ENCODE results near the gene LRRC75A.

Gene LRRC75A

GRCh38 chr17:16492613-16493530, 879 bp upstream of the LRRC75A start:
- Histone ChIP-seq H3K9me3 (no peaks in the 10 kb centered on the region), H3K4me1 (peaks cover 0 to 14% (median 9%) of the 10 kb centered on the region in 4 donors), H3K27ac (peak overlapping the region; percentile 45 to 59), H3K4me3 (peak overlapping the region; percentile 59 to 70), H3K36me3 (no peaks in the 10 kb centered on the region), H3K27me3 (no peaks in the 10 kb centered on the region)
- no peak for DNase-seq
- intact Hi-C loops (cut with DNase I; ENCODE audit: low total_unique reads) = no loop called here
- TF ChIP-seq, protein P1, sequence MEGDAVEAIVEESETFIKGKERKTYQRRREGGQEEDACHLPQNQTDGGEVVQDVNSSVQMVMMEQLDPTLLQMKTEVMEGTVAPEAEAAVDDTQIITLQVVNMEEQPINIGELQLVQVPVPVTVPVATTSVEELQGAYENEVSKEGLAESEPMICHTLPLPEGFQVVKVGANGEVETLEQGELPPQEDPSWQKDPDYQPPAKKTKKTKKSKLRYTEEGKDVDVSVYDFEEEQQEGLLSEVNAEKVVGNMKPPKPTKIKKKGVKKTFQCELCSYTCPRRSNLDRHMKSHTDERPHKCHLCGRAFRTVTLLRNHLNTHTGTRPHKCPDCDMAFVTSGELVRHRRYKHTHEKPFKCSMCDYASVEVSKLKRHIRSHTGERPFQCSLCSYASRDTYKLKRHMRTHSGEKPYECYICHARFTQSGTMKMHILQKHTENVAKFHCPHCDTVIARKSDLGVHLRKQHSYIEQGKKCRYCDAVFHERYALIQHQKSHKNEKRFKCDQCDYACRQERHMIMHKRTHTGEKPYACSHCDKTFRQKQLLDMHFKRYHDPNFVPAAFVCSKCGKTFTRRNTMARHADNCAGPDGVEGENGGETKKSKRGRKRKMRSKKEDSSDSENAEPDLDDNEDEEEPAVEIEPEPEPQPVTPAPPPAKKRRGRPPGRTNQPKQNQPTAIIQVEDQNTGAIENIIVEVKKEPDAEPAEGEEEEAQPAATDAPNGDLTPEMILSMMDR (IDR thresholded peaks at IDR 0.05) = no peak

- Histone ChIP-seq H3K9me3 (no peaks in the 10 kb centered on the region), H3K27ac (peak overlapping the region in 1 of 2 donors; percentile 41), H3K4me3 (peak overlapping the region; percentile 59 to 70), H3K36me3 (no peaks in the 10 kb centered on the region), H3K27me3 (no peaks in the 10 kb centered on the region), H3K4me1 (peaks cover 0 to 23% (median 17%) of the 10 kb centered on the region in 4 donors)
- peak in 1 of 2 donors; percentile 60 for DNase-seq
- TF ChIP-seq, protein P1 (IDR thresholded peaks at IDR 0.05) = no peak
- intact Hi-C loops (cut with DNase I; ENCODE audit: low total_unique reads) = no loop called here
Measured at GRCh38 chr17:16491131-16491702, 776 bp downstream of the LRRC75A start.

- TF ChIP-seq, protein P1 (IDR thresholded peaks at IDR 0.05) = no peak
- peaks cover 0 to 39% (median 25%) of the 10 kb centered on the region in 4 donors for H3K4me1 ChIP-seq
- H3K36me3 ChIP-seq = no peaks in the 10 kb centered on the region
- no peak overlapping the region for H3K27ac ChIP-seq
- H3K9me3 ChIP-seq = no peaks in the 10 kb centered on the region
- H3K4me3 ChIP-seq = no peak overlapping the region
- intact Hi-C loops (cut with DNase I; ENCODE audit: low total_unique reads) = loop anchor here (5.0 kb wide), 1 partner anchor 1203 kb away; no protein-coding TSS in a partner anchor
- DNase-seq = no peak
- H3K27me3 ChIP-seq = no peaks in the 10 kb centered on the region
Measured at GRCh38 chr17:16489431-16489830, 2.6 kb downstream of the LRRC75A start.

DNA sequence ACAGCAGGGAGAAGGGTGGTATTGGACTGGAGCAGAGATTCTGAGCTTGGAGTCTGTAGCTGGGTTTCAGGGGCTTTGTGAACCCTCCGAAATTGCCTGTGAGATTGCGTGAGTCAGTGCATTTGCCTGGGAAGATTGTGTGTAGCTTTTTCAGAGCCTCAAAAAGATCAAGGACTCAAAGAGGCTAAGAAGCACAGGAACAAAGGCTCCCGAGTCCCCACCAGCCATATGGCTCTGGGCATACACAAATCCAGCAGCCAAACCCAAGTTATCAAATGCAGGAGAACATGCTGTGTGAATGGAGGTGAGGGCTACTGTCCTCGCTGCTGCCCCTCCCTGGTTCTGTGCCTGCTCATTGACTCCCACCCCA, 3.0 kb downstream of the LRRC75A start:
- DNase-seq = no peak
- Histone ChIP-seq H3K36me3 (no peaks in the 10 kb centered on the region), H3K4me1 (peaks cover 0 to 42% (median 26%) of the 10 kb centered on the region in 4 donors), H3K9me3 (no peaks in the 10 kb centered on the region), H3K27ac (no peak overlapping the region), H3K4me3 (no peak overlapping the region), H3K27me3 (no peaks in the 10 kb centered on the region)
- intact Hi-C loops (cut with DNase I; ENCODE audit: low total_unique reads) = loop anchor here (5.0 kb wide), 1 partner anchor 1203 kb away; no protein-coding TSS in a partner anchor
- TF ChIP-seq, protein P1 (IDR thresholded peaks at IDR 0.05) = no peak

DNA sequence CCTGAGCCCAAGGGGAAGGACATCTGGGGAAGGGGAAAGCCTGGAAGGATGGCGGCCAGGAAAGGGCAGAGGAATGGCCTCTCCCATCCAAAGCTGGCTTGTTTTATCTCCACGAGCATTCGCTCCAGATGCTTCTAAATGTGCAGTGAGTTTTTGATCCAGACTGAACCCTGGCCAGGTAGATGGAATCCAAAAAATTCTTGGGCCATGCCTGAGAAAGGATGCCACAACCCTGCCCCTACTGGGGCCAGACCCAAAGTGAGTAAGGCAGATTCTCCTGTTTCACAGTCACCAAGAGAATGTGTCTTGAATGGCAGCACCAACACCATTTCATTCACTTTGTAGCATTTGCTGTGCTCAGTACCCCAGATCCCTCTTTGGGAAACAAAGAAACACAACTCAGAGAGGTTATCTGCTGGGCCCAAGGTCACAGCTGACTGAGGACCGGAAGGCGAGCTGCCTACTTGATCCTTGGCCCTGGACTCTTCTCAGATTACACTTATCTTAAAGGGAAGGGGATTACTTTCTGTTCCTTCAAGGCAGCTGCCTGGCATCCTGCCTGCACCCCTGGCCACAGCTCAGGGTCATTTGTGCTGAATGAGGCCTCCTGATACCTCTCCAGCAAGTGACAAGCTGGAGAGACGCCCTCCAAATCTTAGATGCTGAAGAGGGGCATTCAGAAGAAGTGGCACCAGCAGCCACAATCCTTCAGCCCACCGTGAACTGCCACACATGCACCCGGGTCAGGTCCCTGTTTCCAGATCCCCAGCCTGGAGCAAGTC, 3.6 kb downstream of the LRRC75A start:
- TF ChIP-seq, protein P1 (IDR thresholded peaks at IDR 0.05) = no peak
- no peak for DNase-seq
- no peaks in the 10 kb centered on the region for H3K9me3 ChIP-seq
- no peak overlapping the region for H3K4me3 ChIP-seq
- no peak overlapping the region for H3K27ac ChIP-seq
- H3K27me3 ChIP-seq = peaks cover 0 to 2% of the 10 kb centered on the region in 2 donors
- intact Hi-C loops (cut with DNase I; ENCODE audit: low total_unique reads) = loop anchor here (5.0 kb wide), 1 partner anchor 1204 kb away; no protein-coding TSS in a partner anchor
- H3K4me1 ChIP-seq = peaks cover 0 to 42% (median 26%) of the 10 kb centered on the region in 4 donors
- no peaks in the 10 kb centered on the region for H3K36me3 ChIP-seq

Data from tibial artery (tissue), 4 donors.